Activated gamma-delta T cell treated with anti-CD3 and anti-CD28 coated beads, Interleukin-2, amount 50 U/mL, for 16 hours (primary cell): ENCODE measurements around the gene ZNF79.

Experiments
- DNase-seq: peaks from one replicate; pipeline ENCODE4 v3.0.0-alpha.2; 2020; ENCODE audit warnings: low read depth

Gene ZNF79

GRCh38 chr9:127428348-127428747, 4.2 kb downstream of the ZNF79 start:
- DNase-seq = no peak

- DNase-seq = no peak
Measured at GRCh38 chr9:127430415-127430814, 6.2 kb downstream of the ZNF79 start.

GRCh38 chr9:127437497-127438264, 13.5 kb downstream of the ZNF79 start:
- no peak for DNase-seq

- DNase-seq = no peak
Measured at GRCh38 chr9:127438394-127438793, 14.2 kb downstream of the ZNF79 start.

- DNase-seq = no peak
Measured at GRCh38 chr9:127444283-127444920, 20.2 kb downstream of the ZNF79 start.

GRCh38 chr9:127444921-127445850, 21.0 kb downstream of the ZNF79 start:
- DNase-seq = no peak

GRCh38 chr9:127445851-127446712, 21.9 kb downstream of the ZNF79 start:
- no peak for DNase-seq

- DNase-seq = no peak
Measured at GRCh38 chr9:127446713-127447415, 22.7 kb downstream of the ZNF79 start.

- no peak for DNase-seq
Measured at GRCh38 chr9:127447416-127448111, 23.4 kb downstream of the ZNF79 start.

- DNase-seq = no peak
Measured at GRCh38 chr9:127448112-127448805, 24.1 kb downstream of the ZNF79 start.

GRCh38 chr9:127449332-127449966, 25.3 kb downstream of the ZNF79 start:
- no peak for DNase-seq

GRCh38 chr9:127450243-127450760, 26.1 kb downstream of the ZNF79 start:
- DNase-seq = no peak

GRCh38 chr9:127450830-127451607, 26.8 kb downstream of the ZNF79 start, which contains the start of the genes LRSAM1 and RPL12:
Gene LRSAM1 (plus strand): TSS chr9:127451510. CDS start chr9:127454528, 3,018 bp downstream.
Gene RPL12 (minus strand): TSS chr9:127451406. CDS start chr9:127451317, 89 bp downstream.
- DNase-seq = peak; percentile 99

GRCh38 chr9:127451608-127451857, 27.4 kb downstream of the ZNF79 start:
- DNase-seq = no peak

GRCh38 chr9:127451858-127452656, 27.9 kb downstream of the ZNF79 start:
- no peak for DNase-seq

GRCh38 chr9:127452691-127453090, 28.5 kb downstream of the ZNF79 start:
- DNase-seq = no peak

- DNase-seq = no peak
Measured at GRCh38 chr9:127455324-127455992, 31.3 kb downstream of the ZNF79 start.
